GM21515 (cell line): ENCODE results near the gene CNGA3.
"Not testable (repeated sequence)": the region's sequence is repeated elsewhere in the genome, so short reads cannot be mapped to it uniquely, and the experiment has no call there.

Source experiments
- ATAC-seq: cut with Tn5 transposase; IDR thresholded peaks from one replicate; pipeline ENCODE4 v1.9.1; 2021; ENCODE audit not compliant: unreplicated experiment

CNGA3 gene

DNA sequence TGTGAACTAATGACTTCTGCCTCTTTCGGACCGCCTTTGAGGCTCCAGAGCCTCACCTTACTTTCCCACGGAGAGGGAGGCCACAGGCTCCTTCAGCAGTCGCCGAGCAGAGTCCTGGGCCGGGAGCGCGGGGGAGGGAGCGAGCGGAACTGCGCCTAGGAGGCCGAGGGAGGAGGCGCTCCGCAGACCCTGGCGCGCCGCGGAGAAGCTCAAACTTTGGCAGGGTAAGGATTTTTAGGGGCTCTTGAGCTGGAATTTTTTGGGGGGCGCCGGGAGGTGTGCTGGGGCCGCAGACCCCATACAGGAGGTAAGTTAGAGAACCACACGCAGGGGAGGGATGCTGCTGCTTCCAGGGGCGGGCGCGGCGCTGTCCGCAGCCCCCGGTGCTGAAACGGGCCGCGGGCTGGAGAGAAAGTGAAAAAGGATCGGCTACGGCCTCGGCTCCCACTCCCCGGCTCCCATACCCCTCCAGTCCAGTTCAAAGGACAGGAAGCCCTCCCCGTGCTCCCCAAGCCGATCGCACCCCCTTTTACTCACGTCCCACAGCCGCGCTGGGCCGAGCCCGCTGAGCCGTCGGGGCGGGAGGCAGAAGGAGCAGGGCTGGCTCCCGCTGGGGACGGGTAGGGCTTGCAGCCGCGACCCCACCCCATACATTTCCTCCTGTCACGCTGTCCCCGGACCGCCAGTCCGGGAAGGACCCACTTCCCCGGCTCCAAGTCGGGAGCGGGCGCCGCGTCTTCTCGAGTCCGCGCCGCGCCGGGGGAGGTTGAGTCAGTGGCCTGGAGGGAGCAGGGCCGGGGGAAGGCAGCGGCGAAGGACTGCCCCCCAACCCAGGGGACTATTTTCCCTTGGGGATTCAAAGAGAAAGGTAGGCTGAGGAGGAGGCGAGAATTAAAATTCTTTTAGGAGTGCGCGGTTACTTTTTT, at the start of gene CNGA3:
Gene CNGA3, plus strand, starts transcription at position 146 of the 926 bp plus-strand sequence. CDS start 23,520 bp downstream, outside the sequence.
- ATAC-seq = no peak

DNA sequence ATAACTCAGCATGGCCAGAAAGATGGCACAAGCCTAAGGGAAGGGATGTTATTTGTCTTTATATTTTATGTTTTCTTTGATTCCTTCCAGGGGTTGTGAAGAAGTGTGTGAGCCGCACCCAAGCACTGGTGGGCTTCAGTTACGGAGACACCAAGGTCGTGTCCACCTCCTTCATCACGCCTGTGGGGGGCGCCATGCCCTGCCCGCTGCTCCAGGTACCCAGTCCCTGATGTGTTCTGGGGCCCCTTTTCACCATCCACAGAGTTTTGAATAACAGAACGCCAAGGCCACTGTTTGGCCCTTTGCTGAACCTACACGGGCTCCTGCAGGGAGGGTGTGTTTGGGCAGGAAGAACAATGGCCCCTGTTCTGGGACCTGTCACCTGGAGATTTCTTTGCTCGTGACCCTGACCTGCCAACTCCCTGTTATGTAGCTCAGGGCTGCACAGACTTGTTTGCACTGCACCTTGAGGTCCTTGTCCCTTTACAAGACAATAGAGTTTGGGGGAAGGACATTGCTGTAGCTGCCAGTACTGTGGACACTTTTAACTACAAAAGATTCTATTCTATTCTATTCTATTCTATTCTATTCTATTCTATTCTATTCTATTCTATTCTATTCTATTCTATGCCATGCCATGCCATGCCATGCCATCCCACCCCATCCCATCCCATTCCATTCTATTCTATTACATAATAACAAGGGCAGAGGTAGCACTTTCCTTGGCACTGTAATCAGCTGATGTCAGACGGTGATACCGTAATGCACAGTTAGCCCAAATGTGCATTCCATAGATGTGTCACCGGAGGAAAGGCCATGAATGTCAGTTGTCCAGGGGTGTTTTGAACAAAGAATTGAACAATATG, 48.2 kb upstream of the CNGA3 start:
- ATAC-seq = no peak

- ATAC-seq = no peak
Observed at GRCh38 chr2:98298683-98299164, 47.5 kb upstream of the CNGA3 start.

- no peak for ATAC-seq
Observed at GRCh38 chr2:98299211-98299905, 46.9 kb upstream of the CNGA3 start.

DNA sequence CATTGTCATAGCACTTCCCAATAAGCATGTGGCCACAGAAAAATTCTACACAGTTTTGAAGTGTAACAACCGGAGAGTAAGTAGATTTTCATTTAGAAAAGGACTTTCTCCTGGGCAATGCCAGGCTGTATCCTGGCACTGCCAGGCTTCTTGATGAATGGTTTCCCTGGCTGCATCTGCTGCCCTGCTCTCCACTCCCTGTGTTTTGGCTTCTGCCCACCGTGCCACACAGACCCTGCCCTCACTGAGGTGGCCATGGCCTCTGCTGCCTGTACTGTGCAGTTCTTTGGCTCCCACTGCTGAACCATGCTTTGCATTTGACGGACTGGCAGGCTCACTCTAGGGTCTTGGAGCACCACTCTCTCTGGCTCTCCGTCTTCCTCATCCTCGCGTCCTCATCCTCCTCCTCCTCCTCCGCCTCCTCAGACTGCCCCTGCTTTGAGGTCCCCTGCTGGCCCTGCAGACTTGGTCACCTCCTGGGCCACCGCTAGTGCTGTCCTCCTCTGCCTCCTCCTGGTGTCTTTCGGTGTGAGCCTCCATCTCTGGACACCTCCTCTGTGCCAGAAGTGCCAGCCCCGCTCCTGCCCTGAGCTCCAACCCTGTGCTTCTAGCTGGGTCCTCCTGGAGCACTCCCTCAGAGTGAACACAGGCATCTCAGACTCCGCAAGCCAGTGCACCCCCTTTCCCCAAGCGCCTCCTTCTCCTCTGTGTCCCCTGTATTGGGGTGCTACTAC, 45.9 kb upstream of the CNGA3 start:
- ATAC-seq = no peak

DNA sequence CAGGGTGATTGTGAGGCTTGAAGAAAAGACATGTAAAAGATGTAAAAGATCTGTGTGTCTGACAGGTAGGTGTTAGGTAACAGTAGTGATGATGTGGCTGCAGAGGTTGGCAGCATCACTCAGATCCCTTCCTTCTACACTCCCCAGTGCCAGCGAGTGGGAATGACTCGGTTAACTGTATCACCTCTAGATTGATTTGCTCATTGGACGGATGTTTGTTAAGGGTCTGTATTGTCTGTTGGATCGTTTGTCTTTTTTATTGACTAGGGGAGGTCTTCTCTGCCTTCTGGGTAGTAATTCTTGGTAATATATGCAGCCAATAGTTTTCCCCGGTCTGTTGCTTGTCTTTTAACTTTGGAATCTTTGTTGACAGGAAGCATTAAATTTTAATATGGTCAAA, 44.8 kb upstream of the CNGA3 start:
- ATAC-seq = no peak

GRCh38 chr2:98307131-98307696, 39.0 kb upstream of the CNGA3 start:
- ATAC-seq = not testable (repeated sequence)

GRCh38 chr2:98308068-98308467, 38.2 kb upstream of the CNGA3 start:
- ATAC-seq = no peak

DNA sequence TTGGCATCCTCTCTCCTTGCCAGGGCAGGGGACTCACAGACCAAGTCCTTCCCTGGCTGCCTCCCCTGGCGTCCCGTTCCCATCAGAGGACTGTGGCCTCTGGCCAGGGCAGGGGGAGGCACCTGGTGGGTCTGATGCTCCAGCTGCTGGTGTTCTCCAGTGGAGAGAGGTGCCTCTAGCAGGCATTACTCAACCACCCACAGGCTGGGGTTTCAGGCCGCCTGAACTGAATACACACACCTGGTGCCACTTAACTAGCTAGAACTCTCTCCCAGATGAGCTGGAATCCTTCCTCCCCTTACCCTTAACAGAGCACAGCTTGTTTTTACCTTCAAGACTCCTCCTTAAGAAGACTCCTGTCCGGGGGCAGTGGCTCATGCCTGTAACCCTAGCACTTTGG, 37.7 kb upstream of the CNGA3 start:
- no peak for ATAC-seq

DNA sequence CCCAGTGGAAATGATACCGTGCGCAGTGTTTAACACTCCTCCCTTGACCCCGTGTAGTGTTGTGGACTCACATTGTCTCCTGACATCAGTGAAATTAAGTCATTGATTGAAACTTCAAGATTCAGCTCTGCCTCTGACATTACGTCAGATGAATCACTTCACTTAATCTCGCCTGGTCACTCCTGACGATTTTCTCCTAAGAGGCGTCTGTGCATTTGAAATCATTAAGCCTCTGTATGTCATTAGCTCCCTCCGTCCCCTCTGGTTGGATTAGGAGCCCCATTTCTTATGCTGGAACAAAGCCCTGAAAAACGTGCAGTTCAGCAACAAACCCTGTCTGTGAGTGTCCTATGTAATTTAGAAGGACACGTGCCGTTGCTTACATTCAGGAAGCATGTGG, 36.7 kb upstream of the CNGA3 start:
- no peak for ATAC-seq

GRCh38 chr2:98310010-98310409, 36.2 kb upstream of the CNGA3 start:
- no peak for ATAC-seq

DNA sequence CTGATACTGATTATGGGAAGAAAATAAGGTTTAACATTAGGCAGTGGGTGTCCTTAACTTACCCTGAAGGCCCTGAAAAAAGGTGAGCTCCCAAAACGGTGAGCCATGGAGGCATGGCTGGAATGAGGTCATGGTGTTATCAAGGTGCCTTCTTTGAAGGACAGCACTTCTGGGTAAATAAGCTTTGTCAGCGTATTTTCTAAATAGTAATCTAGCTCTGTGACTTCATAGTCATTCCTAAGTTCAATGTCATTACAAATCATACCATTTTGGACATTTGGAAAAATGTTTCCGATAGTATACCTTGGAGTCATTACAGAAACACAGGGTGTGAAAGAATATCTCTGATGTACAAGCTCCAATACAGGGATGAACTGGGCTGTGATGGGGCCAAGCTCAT, 35.2 kb upstream of the CNGA3 start:
- ATAC-seq = no peak

GRCh38 chr2:98311771-98312545, 34.3 kb upstream of the CNGA3 start:
- ATAC-seq = no peak

- ATAC-seq = no peak
Observed at GRCh38 chr2:98313492-98314250, 32.6 kb upstream of the CNGA3 start.

DNA sequence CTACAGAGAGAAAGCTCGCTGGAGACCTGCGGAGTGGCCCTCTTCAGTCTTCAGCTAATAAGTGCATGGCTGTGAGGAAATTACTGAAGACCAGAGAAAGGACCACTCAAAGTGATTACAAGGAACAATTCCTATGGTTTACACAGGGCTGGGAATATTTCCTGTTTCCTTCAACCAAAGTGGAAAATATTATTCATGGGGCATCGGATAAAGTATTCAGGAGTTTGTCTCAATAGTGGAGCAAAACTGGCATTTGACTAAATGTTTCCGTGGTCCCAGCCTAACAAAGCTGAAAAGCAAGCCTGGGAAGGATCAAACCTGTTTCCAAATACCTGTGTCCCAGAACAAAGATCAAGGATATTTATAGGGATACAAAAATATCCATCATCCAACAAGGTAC, 32.0 kb upstream of the CNGA3 start:
- no peak for ATAC-seq

GRCh38 chr2:98315957-98316356, 30.3 kb upstream of the CNGA3 start:
- no peak for ATAC-seq

GRCh38 chr2:98317214-98317613, 29.0 kb upstream of the CNGA3 start:
- ATAC-seq = no peak

GRCh38 chr2:98320171-98320570, 26.1 kb upstream of the CNGA3 start:
- ATAC-seq = not testable (repeated sequence)

DNA sequence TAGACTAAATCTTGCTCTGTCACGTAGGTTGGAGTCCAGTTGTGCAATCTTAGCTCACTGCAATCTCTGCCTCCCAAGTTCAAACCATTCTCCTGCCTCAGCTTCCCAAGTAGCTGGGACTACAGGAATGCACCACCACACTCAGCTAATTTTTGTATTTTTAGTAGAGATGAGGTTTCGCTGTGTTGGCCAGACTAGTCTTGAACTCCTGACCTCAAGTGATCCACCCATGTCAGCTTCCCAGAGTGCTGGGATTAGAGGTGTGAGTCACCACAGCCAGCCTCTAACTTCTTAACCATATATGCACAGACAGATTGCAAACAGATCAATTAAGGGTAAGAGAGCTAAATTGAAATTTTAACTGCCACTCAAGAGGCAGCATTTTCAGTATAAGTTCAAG, 22.1 kb upstream of the CNGA3 start:
- ATAC-seq = no peak
